Heart right ventricle (tissue), 16 donors: Measurements from ENCODE around the gene RAB18. TPM values are rescaled to one million over a fixed set of nuclear protein-coding genes. Genes with fewer than 3 reads are reported as not detected.
A peak's percentile ranks its signal among the peaks of the same experiment; 100 is the strongest.

Experiments used
- ATAC-seq, 8 donors: fragments of 200-7000 bp; cut with Tn5 transposase; one replicate each; pipeline ENCODE4 v1.9.1; 2020; ENCODE audit warnings: mild to moderate bottlenecking in 8 of 8, moderate library complexity in 8 of 8, moderate number of reproducible peaks in 1 of 8
- DNase-seq, 2 donors: peaks; one replicate each; pipeline ENCODE4 v3.0.0-alpha.2; 2020
- H3K27ac ChIP-seq, 10 donors: fragments of 200-600 bp; sonication (generic) in 2 of 10; one replicate each; pipeline versions ENCODE4 v1.5.0 to v1.8.0; 2020 to 2022; ENCODE audit warnings: mild to moderate bottlenecking in 3 of 10
- H3K27me3 ChIP-seq, 7 donors: fragments of 200-600 bp; one replicate each; pipeline ENCODE4 v1.8.0; 2021 to 2022; ENCODE audit warnings: mild to moderate bottlenecking in 2 of 7
- H3K36me3 ChIP-seq, 9 donors: fragments of 200-600 bp; sonication (generic) in 1 of 9; one replicate each; pipeline versions ENCODE4 v1.5.0 to v1.8.0; 2020 to 2022; ENCODE audit warnings: mild to moderate bottlenecking in 2 of 9
- H3K4me1 ChIP-seq, 9 donors: fragments of 200-600 bp; sonication (generic) in 1 of 9; one replicate each; pipeline versions ENCODE4 v1.5.0 to v1.8.0; 2020 to 2022; ENCODE audit warnings: mild to moderate bottlenecking in 4 of 9
- H3K4me3 ChIP-seq, 10 donors: fragments of 200-600 bp; sonication (generic) in 2 of 10; one replicate each; pipeline versions ENCODE4 v1.5.0 to v1.8.0; 2020 to 2022; ENCODE audit warnings: mild to moderate bottlenecking in 7 of 10, moderate library complexity in 2 of 10
- H3K9me3 ChIP-seq, 11 donors: fragments of 200-600 bp in 10 of 11; sonication (generic) in 2 of 11; one replicate each; pipeline versions ENCODE4 v1.5.0 to v1.8.0; 2013 to 2022; ENCODE audit warnings: mild to moderate bottlenecking in 2 of 11, control low read depth in 1 of 11, moderate library complexity in 1 of 11
- CTCF ChIP-seq, 9 donors: fragments of 200-600 bp; sonication (generic) in 2 of 9; IDR thresholded peaks; one replicate each; pipeline versions ENCODE4 v1.5.0 to v1.8.0; 2021 to 2022; ENCODE audit warnings: antibody characterized with exemption in 9 of 9, mild to moderate bottlenecking in 5 of 9, moderate library complexity in 1 of 9
- WGBS, 2 donors: extraction: QIAGEN DNeasy Blood & Tissue Kit; methylation state at CpG; one replicate each; pipeline ENCODE4 v1.1.7; 2013; ENCODE audit warnings: inconsistent platforms in 1 of 2; 5-methylcytosine and 5-hydroxymethylcytosine counted together
- intact Hi-C, 10 donors: fragments of 100-400 bp; cut with DNase I; formaldehyde crosslinking; loops; one replicate each; pipeline versions ENCODE4 v1.11.1 to v1.14.2; 2022
- polyA plus RNA-seq, 2 donors: library from polyadenylated mRNA; stranded (reverse); fragments of 200-250 nt; gene quantifications; one replicate each; pipeline ENCODE4 v1.2.3, GENCODE V29; 2013
- total RNA-seq, 10 donors: library from RNA; stranded (reverse); fragmentation: NEBNext Ultra II Directional in 3 of 10; extraction: Animal tissue kit (Norgen Biotek cat#: 25700) in 3 of 10; gene quantifications; one replicate each; pipeline versions ENCODE4 v1.2.1 to v1.2.4, GENCODE V29; 2021 to 2023
- donor health status: Arrhythmogenic right ventricular cardiomyopathy.
- donor health status: ischemic (EF 13 %, LVEDD 7.1; RV severe dilation, severe dysfunction).
- donor health status: healthy with polysubstance abuse.
- donor health status: DM: no; HTN: yes; CAD: no.
- donor health status: DM: no; HTN: no; CAD: no.
- donor health status: ischemic (EF 25% LVEDD 6.9; RV normal size, moderate dysfunction).
- donor health status: ischemic (EF 25% LVEDD 5.7; RV mildly dilated, moderate dysfunction).
- donor health status: healthy.
- donor health status: DM: yes; HTN: yes; CAD: no.
- donor health status: Ischemic cardiomyopathy.
- donor health status: ischemic (EF 35%, LVEDD 5.7; RV mildly dilated, moderate dysfunction).
- donor health status: nonischemic (EF 11% LVEDD 7.7; RV severe dilation, severe dysfunction).
- donor health status: DM: yes; HTN: yes; CAD: no.
- donor health status: PGD.
- donor health status: ischemic (EF 29% LVEDD 5.4; RV normal size, mild dysfunction).
- donor health status: nonischemic (EF 23%, LVEDD 6.1; RV moderate dilation, normal function).

RAB18 gene
- total and polyA plus RNA-seq, 12 donors: 19.3 to 157 (median 131) TPM

GRCh38 chr10:27558612-27559020, 54.5 kb downstream of the RAB18 start:
- H3K36me3 ChIP-seq: no peaks in the 10 kb centered on the region
- peak; percentile 35 to 79 (median 72) for TF ChIP-seq CTCF (IDR thresholded peaks at IDR 0.05)
- no peaks in the 10 kb centered on the region for H3K4me1 ChIP-seq
- no peak overlapping the region for H3K27ac ChIP-seq
- ATAC-seq: peak; percentile 67 to 93 (median 84)
- intact Hi-C loops: loop anchor here in 7 of 10 donors (1.0 to 10.0 kb wide), 6 partner anchors 98 to 684 kb away; no protein-coding TSS in a partner anchor
- H3K9me3 ChIP-seq: no peaks in the 10 kb centered on the region
- no peaks in the 10 kb centered on the region for H3K27me3 ChIP-seq
- no peak overlapping the region for H3K4me3 ChIP-seq
- DNase-seq: peak in 1 of 2 donors; percentile 66
- 3% methylated on average over 3 of the region's 3 CpGs for WGBS, 2 donors

GRCh38 chr10:27561334-27561733, 57.2 kb downstream of the RAB18 start:
- H3K4me3 ChIP-seq: no peak overlapping the region
- no peak overlapping the region for H3K27ac ChIP-seq
- H3K36me3 ChIP-seq: no peaks in the 10 kb centered on the region
- TF ChIP-seq CTCF (IDR thresholded peaks at IDR 0.05): no peak
- intact Hi-C loops: loop anchor here in 6 of 10 donors (5.0 to 10.0 kb wide), 4 partner anchors 93 to 681 kb away; no protein-coding TSS in a partner anchor
- 73 to 75% methylated on average over 2 of the region's 2 CpGs for WGBS, 2 donors
- DNase-seq (no peak), ATAC-seq (no peak)
- peaks cover 0 to 7% (median 0%) of the 10 kb centered on the region in 9 donors for H3K4me1 ChIP-seq
- no peaks in the 10 kb centered on the region for H3K9me3 ChIP-seq
- no peaks in the 10 kb centered on the region for H3K27me3 ChIP-seq

GRCh38 chr10:27564398-27564797, 60.3 kb downstream of the RAB18 start:
- Histone ChIP-seq H3K9me3 (peaks cover 0 to 2% (median 0%) of the 10 kb centered on the region in 11 donors), H3K36me3 (no peaks in the 10 kb centered on the region), H3K4me1 (peaks cover 0 to 17% (median 0%) of the 10 kb centered on the region in 9 donors), H3K27me3 (no peaks in the 10 kb centered on the region), H3K4me3 (no peak overlapping the region), H3K27ac (no peak overlapping the region)
- ATAC-seq (no peak), DNase-seq (no peak)
- 67 to 70% methylated on average over 1 of the region's 1 CpG for WGBS, 2 donors
- TF ChIP-seq CTCF (IDR thresholded peaks at IDR 0.05): no peak
- intact Hi-C loops: loop anchor here in 6 of 10 donors (5.0 to 10.0 kb wide), 4 partner anchors 90 to 678 kb away; no protein-coding TSS in a partner anchor

GRCh38 chr10:27564880-27565279, 60.8 kb downstream of the RAB18 start:
- H3K27me3 ChIP-seq: no peaks in the 10 kb centered on the region
- DNase-seq (peak; percentile 37 to 44), ATAC-seq (peak; percentile 65 to 95 (median 86))
- intact Hi-C loops: loop anchor here in 6 of 10 donors (5.0 to 10.0 kb wide), 4 partner anchors 90 to 677 kb away; no protein-coding TSS in a partner anchor
- H3K4me1 ChIP-seq: peaks cover 0 to 17% (median 0%) of the 10 kb centered on the region in 9 donors
- no peak for TF ChIP-seq CTCF (IDR thresholded peaks at IDR 0.05)
- H3K9me3 ChIP-seq: peaks cover 0 to 2% (median 0%) of the 10 kb centered on the region in 11 donors
- H3K4me3 ChIP-seq: no peak overlapping the region
- H3K27ac ChIP-seq: no peak overlapping the region
- no peaks in the 10 kb centered on the region for H3K36me3 ChIP-seq
- WGBS, 2 donors: 29 to 63% methylated on average over 3 of the region's 3 CpGs
